ENCODE measurements around the gene REXO4.

Gene REXO4

DNA sequence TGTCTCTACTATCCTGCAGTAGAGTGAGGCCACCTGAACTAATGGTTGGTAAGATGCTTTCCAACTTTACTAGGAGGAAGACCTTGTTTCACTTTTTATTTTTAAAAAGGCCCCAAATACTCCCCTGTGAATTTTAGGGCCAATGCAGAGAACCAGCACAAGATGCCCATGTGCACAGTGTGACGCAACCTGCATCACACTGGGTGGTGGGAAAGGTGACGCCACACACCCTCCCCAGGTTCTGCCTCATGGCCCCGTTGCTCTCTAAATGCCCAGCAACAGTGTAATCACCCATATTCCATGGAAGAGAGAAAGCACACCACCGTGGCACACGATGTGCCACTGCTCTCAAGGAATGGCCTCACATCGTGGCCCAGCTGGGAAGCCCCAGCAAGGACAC, 48.4 kb downstream of the REXO4 start:
- Histone ChIP-seq H3K36me3 (peaks cover 24 to 49% (median 45%) of the 10 kb centered on the region in 3 donors), H3K4me1 (peaks cover 0 to 72% (median 59%) of the 10 kb centered on the region in 4 donors), H3K27ac (no peak overlapping the region), H3K4me3 (no peak overlapping the region), H3K9me3 (no peaks in the 10 kb centered on the region), H3K27me3 (no peaks in the 10 kb centered on the region)
- TF ChIP-seq, protein P1, sequence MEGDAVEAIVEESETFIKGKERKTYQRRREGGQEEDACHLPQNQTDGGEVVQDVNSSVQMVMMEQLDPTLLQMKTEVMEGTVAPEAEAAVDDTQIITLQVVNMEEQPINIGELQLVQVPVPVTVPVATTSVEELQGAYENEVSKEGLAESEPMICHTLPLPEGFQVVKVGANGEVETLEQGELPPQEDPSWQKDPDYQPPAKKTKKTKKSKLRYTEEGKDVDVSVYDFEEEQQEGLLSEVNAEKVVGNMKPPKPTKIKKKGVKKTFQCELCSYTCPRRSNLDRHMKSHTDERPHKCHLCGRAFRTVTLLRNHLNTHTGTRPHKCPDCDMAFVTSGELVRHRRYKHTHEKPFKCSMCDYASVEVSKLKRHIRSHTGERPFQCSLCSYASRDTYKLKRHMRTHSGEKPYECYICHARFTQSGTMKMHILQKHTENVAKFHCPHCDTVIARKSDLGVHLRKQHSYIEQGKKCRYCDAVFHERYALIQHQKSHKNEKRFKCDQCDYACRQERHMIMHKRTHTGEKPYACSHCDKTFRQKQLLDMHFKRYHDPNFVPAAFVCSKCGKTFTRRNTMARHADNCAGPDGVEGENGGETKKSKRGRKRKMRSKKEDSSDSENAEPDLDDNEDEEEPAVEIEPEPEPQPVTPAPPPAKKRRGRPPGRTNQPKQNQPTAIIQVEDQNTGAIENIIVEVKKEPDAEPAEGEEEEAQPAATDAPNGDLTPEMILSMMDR (IDR thresholded peaks at IDR 0.05): no peak
- intact Hi-C loops (cut with DNase I; ENCODE audit: low total_unique reads): no loop called here
- DNase-seq: no peak

DNA sequence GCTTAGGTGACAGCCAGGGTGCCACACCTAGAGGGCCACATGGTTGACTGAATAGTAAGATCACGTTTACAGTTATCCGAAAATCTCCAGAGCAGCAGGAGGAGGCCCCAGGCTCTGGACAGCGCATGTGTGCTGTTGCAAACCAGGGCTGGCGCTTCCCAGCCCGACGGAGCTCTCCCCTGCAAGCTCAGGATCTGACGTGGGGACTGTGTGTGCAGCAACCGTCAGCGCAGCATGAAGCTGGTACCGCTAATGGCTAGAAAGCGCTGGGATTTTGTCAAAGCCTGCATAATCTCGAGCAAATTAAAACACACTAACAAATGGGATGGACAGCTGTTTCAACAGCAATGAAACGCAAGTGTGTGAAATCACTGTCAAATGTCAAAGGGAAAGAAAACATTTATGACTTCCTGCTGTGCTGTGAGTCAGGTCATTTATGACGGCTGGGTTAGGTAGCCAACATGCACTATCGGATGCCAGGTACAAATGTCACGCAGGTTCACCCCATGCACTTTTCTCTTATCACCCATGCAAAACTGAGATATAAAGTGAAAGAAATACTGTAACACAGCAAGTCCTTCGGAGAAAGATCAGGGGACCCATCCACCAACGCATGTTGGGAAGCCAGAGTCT, 49.4 kb downstream of the REXO4 start:
- intact Hi-C loops (cut with DNase I; ENCODE audit: low total_unique reads): no loop called here
- Histone ChIP-seq H3K36me3 (peaks cover 34 to 59% (median 53%) of the 10 kb centered on the region in 3 donors), H3K4me3 (no peak overlapping the region), H3K9me3 (no peaks in the 10 kb centered on the region), H3K27ac (no peak overlapping the region), H3K27me3 (no peaks in the 10 kb centered on the region), H3K4me1 (peaks cover 0 to 62% (median 51%) of the 10 kb centered on the region in 4 donors)
- no peak for DNase-seq
- TF ChIP-seq, protein P1 (IDR thresholded peaks at IDR 0.05): no peak

DNA sequence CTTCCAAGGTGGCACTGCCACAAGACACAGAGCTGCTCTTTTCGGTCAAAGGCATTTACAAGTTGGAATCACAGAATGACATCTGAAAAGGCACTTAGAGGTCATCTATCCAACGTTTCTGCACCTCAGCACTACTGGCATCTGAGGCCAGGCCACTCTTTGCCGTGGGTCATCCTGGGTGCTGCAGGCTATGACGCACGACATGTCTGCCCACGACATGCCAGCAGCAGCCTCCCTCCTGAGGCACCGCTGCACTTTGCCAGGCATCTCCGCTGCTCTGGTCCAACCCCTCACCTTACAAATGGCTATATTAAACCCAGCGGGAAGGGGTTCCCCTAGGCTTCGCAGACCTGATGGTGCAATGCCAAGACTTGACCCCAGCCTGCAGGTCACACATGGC, 50.0 kb downstream of the REXO4 start:
- H3K4me1 ChIP-seq: peaks cover 0 to 56% (median 48%) of the 10 kb centered on the region in 4 donors

DNA sequence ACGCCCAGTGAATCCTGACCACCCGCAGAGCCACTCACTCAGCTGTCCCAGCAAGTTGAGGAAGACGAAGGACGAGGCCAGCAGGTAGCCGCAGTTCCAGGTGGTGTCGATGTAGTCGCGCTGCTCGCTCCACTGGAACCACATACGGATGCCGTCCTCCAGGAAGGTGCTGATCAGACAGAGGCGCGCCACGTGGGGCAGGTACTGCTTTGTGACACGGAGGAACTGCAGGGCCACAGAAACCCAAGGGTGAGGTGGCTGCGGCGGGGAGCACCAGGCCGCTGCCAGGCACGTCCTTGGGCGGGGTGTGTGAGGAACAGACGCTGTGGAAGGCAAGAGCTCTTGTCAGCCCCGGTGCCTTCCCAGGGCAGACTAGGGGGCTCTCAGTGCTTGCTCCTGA, 50.6 kb downstream of the REXO4 start:
- peaks cover 0 to 51% (median 45%) of the 10 kb centered on the region in 4 donors for H3K4me1 ChIP-seq
- TF ChIP-seq, protein P1 (IDR thresholded peaks at IDR 0.05): no peak
- intact Hi-C loops (cut with DNase I; ENCODE audit: low total_unique reads): no loop called here
- no peak overlapping the region for H3K27ac ChIP-seq
- H3K36me3 ChIP-seq: peaks cover 41 to 61% (median 56%) of the 10 kb centered on the region in 3 donors
- no peaks in the 10 kb centered on the region for H3K9me3 ChIP-seq
- H3K4me3 ChIP-seq: no peak overlapping the region
- no peaks in the 10 kb centered on the region for H3K27me3 ChIP-seq
- no peak for DNase-seq

More for the DNA sequence above, 50.0 kb downstream of the REXO4 start:
- intact Hi-C loops (cut with DNase I; ENCODE audit: low total_unique reads): no loop called here
- no peak for DNase-seq
- Histone ChIP-seq H3K27me3 (no peaks in the 10 kb centered on the region), H3K9me3 (no peaks in the 10 kb centered on the region), H3K36me3 (peaks cover 37 to 59% (median 55%) of the 10 kb centered on the region in 3 donors), H3K4me3 (no peak overlapping the region), H3K27ac (no peak overlapping the region)
- TF ChIP-seq, protein P1 (IDR thresholded peaks at IDR 0.05): no peak

DNA sequence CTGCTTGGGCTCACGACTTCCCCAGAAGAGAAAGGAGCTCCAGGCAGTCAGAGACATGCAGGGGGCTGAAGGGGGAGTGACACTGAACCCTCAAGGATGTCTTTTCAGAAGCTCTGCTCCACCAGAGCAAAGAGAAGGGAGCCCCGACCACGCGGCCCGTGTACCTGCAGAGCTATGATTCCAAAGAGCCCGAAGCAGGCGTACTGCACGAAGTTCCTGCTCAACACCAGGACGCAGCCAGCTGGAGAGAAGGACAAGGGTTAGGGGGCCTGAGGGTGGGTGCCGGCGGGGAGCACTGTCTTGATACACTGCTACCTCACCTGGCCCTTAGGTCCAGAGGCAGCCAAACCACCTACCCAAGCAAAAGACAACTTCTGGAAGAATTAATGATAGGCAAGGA, 51.4 kb downstream of the REXO4 start:
- peaks cover 0 to 43% (median 37%) of the 10 kb centered on the region in 4 donors for H3K4me1 ChIP-seq
- H3K36me3 ChIP-seq: peaks cover 45 to 65% (median 58%) of the 10 kb centered on the region in 3 donors
- TF ChIP-seq, protein P1 (IDR thresholded peaks at IDR 0.05): no peak
- no peak for DNase-seq
- no peaks in the 10 kb centered on the region for H3K27me3 ChIP-seq
- no peak overlapping the region for H3K27ac ChIP-seq
- no peaks in the 10 kb centered on the region for H3K9me3 ChIP-seq
- no peak overlapping the region for H3K4me3 ChIP-seq
- intact Hi-C loops (cut with DNase I; ENCODE audit: low total_unique reads): no loop called here

Data from tibial artery (tissue), 4 donors.